ENCODE results near the gene NPTX2.

NPTX2 gene

GRCh38 chr7:98664882-98665281 lies 47.8 kb downstream of the NPTX2 start:
- Histone ChIP-seq H3K27ac (no peak overlapping the region), H3K9me3 (peaks cover 3 to 12% (median 8%) of the 10 kb centered on the region in 3 donors), H3K36me3 (no peaks in the 10 kb centered on the region), H3K27me3 (peaks cover 0 to 17% of the 10 kb centered on the region in 2 donors), H3K4me3 (no peak overlapping the region), H3K4me1 (peaks cover 0 to 3% (median 0%) of the 10 kb centered on the region in 4 donors)
- intact Hi-C loops (cut with DNase I; ENCODE audit: low total_unique reads): no loop called here
- no peak for DNase-seq
- no peak for TF ChIP-seq CTCF (IDR thresholded peaks at IDR 0.05)

DNA sequence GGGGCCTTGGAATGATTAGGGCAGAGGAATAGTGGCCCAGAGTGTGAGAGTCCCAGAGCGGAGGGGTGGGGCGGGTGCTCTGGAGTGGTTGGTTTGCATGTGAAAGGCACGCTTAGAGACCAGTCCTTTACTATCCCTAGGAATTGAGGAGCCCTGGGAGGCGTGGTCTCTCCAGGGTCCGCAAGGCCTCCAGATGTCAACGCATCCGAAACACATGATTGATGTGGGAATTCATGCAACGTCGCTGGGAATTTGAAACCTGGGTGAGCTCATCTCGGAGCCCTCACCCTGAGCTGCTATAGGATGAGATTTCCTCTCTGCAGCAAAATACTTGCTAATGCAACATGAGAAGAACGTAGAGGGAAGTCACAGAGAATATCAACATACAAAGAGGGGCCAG lies 51.2 kb downstream of the NPTX2 start:
- Histone ChIP-seq H3K4me3 (no peak overlapping the region), H3K27ac (no peak overlapping the region), H3K27me3 (peaks cover 0 to 36% of the 10 kb centered on the region in 2 donors), H3K36me3 (no peaks in the 10 kb centered on the region), H3K4me1 (peaks cover 0 to 3% (median 0%) of the 10 kb centered on the region in 4 donors), H3K9me3 (peaks cover 3 to 14% (median 5%) of the 10 kb centered on the region in 3 donors)
- no peak for TF ChIP-seq CTCF (IDR thresholded peaks at IDR 0.05)
- intact Hi-C loops (cut with DNase I; ENCODE audit: low total_unique reads): no loop called here
- DNase-seq: no peak

DNA sequence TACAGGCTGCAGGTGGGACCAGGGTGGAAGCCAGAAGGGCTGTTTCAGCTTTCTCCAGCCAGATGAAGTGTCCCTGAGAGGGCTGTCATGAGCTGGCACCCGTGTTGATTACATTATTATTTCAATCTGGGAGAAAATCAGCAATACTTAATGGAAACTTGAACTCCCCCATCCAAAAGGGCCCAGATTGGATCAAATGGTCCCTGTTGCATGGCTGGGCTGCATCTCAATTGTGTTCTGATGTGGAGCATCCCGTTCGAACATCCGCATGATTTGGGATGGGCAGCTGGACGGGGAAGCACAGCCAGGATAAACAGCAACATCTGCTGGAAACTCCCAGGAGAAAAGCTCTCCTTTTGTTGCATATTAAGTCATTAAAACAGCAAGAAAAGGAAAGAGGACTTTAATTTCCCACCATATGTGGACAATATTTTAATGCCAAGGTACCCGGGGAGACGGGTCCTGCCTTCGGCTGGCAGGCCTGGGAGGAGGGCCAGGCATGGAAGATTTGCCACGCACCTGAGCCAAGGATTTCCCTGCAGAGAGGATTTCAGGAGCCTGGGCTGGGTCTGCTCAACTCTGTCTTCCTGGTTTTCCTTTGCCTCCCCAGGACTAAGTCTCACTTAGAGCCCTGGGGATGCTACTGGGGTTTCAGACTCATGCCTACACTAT lies 52.4 kb downstream of the NPTX2 start:
- H3K4me3 ChIP-seq: no peak overlapping the region
- peaks cover 0 to 11% (median 0%) of the 10 kb centered on the region in 3 donors for H3K9me3 ChIP-seq
- no peak overlapping the region for H3K27ac ChIP-seq
- H3K27me3 ChIP-seq: peaks cover 0 to 37% of the 10 kb centered on the region in 2 donors
- TF ChIP-seq CTCF (IDR thresholded peaks at IDR 0.05): no peak
- H3K36me3 ChIP-seq: no peaks in the 10 kb centered on the region
- intact Hi-C loops (cut with DNase I; ENCODE audit: low total_unique reads): no loop called here
- H3K4me1 ChIP-seq: peaks cover 0 to 3% (median 0%) of the 10 kb centered on the region in 4 donors
- no peak for DNase-seq

DNA sequence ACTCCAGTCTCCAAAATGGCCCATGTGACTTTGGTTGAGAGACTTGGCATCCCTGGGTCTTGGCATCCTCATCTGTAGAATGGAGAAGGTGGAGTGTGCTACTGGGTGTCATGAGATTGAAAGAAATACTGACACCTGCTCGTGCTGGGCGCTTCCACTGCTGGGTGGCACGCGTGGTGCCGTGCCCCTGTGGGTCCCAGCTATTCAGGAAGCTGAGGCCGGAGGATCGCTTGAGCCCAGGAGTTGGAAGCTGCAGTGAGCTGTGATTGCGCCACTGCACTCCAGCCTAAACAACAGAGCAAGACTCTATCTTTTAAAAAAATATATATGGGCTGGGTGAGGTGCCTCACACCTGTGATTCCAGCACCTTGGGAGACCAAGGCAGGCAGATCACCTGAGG lies 53.1 kb downstream of the NPTX2 start:
- no peak for TF ChIP-seq CTCF (IDR thresholded peaks at IDR 0.05)
- peaks cover 0 to 37% of the 10 kb centered on the region in 2 donors for H3K27me3 ChIP-seq
- H3K4me3 ChIP-seq: no peak overlapping the region
- H3K4me1 ChIP-seq: peaks cover 0 to 3% (median 0%) of the 10 kb centered on the region in 4 donors
- peaks cover 0 to 11% (median 0%) of the 10 kb centered on the region in 3 donors for H3K9me3 ChIP-seq
- DNase-seq: no peak
- H3K27ac ChIP-seq: no peak overlapping the region
- H3K36me3 ChIP-seq: no peaks in the 10 kb centered on the region
- intact Hi-C loops (cut with DNase I; ENCODE audit: low total_unique reads): no loop called here

DNA sequence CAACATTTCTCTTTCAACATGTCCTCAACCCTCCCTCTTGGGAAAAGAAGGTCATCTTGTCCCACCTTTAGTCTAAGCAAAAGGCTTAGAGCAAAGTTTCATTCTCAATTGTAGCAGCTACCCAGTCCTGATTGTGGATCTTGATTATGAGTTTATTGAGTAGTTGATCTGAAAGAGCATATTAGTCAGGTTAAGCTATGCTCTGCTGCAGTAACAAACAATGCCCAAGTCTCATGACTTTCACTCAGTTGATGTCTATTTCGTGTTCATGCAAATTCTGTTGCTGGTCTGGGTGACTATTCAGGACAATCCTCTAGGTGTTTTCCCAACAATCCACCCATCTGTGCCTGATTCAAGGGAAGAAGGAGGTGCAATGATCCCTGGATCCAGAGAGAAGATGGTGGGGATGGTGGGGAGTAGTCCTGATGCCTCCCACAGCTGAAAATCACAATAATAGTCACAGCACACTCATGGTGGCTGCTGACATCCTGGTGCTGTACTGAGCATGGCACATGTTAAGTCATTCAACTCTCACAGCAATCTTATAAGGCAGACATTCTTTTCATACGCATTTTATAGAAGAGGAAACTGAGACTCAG lies 54.7 kb downstream of the NPTX2 start:
- peaks cover 0 to 11% (median 0%) of the 10 kb centered on the region in 3 donors for H3K9me3 ChIP-seq
- H3K27ac ChIP-seq: no peak overlapping the region
- DNase-seq: no peak
- intact Hi-C loops (cut with DNase I; ENCODE audit: low total_unique reads): no loop called here
- H3K27me3 ChIP-seq: peaks cover 0 to 37% of the 10 kb centered on the region in 2 donors
- H3K4me1 ChIP-seq: peaks cover 0 to 3% (median 0%) of the 10 kb centered on the region in 4 donors
- no peak overlapping the region for H3K4me3 ChIP-seq
- no peaks in the 10 kb centered on the region for H3K36me3 ChIP-seq
- TF ChIP-seq CTCF (IDR thresholded peaks at IDR 0.05): no peak

Measured in tibial artery (tissue), 4 donors.